Midbrain (tissue), 1 donor: ENCODE measurements around the gene SYNGR4.

Source experiments
- DNase-seq: peaks from one replicate; lab custom pipeline; 2025; lab: John Stamatoyannopoulos, UW

The SYNGR4 gene

DNA sequence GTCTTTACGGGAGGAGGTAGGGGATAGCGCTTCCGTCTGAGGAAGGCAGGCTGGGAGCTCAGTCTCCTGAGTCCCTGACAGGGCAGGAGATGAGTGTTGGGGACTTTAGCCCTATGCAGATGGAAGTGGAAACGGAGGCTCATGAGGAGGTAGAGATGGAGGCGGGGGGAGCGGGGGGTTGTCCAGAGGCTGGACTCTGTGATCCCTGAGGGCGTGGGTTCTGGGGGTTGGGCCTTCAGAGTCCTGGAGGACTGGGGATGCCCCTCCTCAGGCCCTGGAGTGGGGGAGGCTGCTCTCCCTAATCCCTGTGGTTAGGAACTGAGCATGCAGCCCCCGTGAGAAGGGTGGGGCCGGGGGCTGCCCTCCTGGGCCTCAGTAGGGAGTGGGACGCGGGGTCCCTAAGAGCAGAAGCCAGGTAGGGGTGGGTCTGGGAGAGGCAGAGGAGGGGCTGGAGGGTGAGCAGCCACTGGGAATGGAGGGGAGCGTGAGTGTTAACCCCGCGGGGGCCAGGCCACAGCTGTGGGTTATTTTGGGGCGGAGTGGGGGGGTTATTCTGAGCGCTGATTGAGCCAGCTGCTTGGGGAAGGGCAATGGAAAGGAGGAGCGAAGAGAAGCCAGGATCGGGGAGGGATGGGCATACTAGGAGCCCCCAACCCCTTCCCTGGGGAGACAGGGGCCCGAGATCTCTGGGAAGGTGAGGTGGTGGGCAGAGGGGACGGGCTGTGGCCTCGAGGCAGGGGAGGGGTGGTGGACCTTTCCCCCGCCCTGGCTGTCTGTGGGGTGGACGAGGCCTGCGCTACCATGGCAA lies 32.1 kb downstream of the SYNGR4 start:
- no peak for DNase-seq

DNA sequence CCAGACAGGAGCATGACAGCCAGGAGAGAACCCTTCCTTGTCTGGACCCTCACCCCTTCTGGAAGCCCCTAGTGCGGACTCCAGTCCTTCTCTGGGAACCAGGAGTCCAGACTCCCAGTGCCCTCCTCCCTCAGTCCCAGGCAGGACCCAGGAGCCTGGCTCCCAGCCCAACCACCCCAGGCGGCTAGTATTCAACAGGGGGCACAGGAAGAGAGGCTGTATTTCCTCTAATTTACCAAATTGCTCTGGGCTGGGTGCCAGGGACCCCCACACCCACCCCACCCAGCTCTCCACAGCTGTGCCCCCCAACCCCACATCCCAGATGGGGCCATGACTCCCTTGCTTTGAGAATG lies 32.6 kb downstream of the SYNGR4 start:
- no peak for DNase-seq

DNA sequence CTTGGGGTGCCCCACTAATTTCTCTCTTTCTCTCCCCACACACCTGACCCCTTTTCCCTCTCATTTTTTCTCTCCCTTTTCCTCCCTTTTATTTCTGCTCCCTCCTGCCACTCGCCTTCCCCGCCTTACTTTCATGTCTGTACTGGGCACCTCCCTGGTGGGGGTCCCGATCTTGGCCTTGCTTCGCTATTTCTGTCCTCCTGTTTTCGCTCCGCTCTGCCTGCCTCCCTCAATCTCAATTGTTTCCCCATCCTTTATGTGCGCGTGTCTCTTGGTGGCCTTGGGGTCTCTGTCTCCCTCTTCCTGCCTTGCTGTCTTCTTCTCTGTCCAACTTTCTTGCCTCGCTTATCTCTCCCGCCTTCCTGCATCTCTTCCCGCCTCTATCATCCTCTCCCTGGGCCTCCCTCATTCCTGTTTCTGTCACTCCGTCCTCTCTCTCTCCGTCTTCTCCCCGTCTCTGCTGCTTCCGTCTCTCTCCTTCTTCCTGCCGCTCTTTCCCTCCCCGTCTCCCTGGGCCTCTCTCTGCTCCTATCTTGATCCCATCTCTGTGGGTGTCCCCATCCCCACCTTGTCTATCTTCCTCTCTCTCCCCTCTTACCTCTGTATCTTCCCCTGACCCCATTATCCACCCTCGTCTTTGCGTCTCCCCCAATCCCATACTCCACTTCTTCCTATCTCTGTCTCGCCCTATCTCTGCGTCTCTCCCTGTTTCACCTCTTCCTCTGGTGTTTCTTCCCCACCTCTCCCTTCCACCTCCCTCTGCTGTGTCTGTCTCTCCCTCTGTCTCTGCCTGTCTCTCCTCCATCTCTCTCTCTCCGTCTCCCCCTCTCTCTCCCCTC lies 33.3 kb downstream of the SYNGR4 start:
- DNase-seq = no peak

DNA sequence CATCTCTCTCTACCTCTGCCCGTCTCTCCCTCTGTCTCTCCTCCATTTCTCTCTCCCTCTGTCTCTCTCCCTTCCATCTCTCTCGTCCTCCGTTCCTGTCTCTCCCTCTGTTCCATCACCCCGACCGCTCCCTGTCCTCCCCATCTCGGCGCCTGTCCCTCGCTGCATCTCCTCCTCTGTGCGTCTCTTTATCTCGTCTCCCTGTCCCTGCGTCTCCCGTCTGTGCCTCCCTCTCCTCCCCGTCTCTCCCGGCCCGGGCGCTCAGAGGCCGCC lies 33.9 kb downstream of the SYNGR4 start:
- no peak for DNase-seq

DNA sequence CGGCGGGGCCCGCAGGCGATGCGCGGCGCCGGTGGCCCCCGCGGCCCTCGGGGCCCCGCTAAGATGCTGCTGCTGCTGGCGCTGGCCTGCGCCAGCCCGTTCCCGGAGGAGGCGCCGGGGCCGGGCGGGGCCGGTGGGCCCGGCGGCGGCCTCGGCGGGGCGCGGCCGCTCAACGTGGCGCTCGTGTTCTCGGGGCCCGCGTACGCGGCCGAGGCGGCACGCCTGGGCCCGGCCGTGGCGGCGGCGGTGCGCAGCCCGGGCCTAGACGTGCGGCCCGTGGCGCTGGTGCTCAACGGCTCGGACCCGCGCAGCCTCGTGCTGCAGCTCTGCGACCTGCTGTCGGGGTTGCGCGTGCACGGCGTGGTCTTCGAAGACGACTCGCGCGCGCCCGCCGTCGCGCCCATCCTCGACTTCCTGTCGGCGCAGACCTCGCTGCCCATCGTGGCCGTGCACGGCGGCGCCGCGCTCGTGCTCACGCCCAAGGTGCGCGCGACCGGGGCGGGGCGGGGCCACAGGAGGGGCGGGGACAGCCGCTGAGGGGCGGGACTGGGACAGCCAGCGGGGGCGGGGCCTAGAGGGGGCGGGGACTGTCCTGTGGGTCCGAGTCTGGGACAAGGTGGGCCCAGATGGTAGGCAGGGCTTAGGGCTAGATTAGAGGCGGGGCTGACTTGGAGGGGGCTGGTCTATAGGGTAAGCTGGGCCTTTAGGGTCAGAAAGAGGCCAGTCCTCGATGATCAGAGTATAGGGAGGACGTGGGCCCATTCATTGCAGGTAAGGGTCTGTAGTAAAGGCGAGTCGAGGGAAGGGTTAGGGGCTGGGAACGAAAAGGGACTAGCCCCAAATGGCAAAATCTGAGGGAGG lies 34.4 kb downstream of the SYNGR4 start:
- no peak for DNase-seq

DNA sequence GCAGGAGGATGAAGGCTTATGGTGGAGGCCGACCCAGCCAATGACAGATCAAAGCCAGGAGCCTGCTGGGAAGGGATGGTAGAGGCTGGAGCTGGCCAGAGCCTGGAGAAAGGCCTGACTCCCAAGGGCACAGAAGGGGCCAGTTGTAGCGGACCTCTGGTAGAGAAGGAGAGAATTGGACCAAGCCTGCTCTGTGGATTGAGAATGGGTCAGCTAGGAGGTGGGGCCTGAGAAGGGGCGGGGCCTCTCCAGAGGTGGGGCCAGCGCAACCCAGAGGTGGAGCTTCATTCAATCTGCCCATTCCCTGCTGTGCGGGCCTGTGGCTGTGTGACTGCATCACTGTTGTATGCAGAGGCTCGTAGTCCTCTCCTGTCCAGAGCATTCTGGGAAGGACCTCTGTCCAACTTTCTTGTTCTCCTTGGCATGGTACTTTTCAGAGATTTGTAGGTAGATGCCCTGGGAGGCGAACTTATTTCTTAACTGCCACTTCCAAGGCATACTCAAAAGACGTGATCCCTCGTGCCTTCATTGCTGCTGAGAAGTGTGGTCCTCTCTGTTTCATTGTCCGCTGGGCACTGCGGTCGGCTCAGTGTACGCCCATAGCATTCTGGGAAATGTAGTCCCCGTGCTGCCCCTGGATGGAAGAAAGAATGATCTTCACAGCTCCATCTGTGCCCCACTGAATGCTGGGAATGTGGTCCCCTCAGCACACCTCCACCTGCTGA lies 36.0 kb downstream of the SYNGR4 start:
- no peak for DNase-seq

- no peak for DNase-seq
These were observed 37.1 kb downstream of the SYNGR4 start for GRCh38 chr19:48401287-48401686.

DNA sequence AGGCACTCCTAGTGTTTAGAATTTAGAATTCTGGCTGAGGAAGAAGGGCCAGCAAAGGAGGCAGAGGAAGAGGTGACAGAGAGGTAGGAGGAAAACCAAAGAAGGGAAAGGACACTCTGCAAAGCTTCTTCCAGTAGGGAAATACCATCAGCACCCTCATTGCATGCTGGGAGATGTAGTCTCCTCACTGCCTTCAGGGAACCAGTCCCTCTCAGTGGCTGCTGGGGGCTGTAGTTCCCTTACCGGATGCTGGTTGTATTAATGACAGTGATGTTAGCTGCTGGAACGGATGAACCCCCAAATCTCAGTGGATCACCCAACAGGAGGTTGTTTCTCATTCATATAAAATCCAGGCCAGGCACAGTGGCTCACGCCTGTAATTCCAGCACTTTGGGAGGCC lies 39.4 kb downstream of the SYNGR4 start:
- DNase-seq = no peak

- DNase-seq = no peak
These were observed 41.0 kb downstream of the SYNGR4 start for GRCh38 chr19:48405010-48405659.

- DNase-seq = no peak
These were observed 41.7 kb downstream of the SYNGR4 start for GRCh38 chr19:48405850-48406249.

- no peak for DNase-seq
These were observed 49.9 kb downstream of the SYNGR4 start for GRCh38 chr19:48413879-48414587.

GRCh38 chr19:48415395-48415794 lies 51.2 kb downstream of the SYNGR4 start:
- peak; percentile 17 for DNase-seq

- DNase-seq = no peak
These were observed 51.6 kb downstream of the SYNGR4 start for GRCh38 chr19:48415806-48416221.

DNA sequence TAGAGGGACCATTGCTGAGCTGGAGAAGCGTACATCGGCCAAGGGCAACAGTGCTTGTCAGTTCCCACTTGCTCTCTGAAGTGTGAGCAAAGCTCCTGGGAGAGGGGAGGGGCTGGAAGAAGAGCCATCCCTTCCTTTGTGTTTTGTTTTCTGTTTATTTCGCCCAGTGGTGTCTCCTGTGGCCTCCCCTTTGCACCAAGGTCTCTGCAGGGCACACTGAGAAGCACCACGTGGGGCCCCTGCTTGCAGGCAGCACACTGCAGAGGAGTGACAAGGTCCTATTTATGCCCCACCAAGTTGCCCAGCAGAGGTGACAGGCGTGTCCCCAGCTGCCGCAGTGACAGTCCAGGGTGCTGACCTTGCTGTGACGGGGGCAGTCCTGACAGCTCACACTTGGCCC lies 53.3 kb downstream of the SYNGR4 start:
- no peak for DNase-seq

- no peak for DNase-seq
These were observed 54.3 kb downstream of the SYNGR4 start for GRCh38 chr19:48418317-48419064.

DNA sequence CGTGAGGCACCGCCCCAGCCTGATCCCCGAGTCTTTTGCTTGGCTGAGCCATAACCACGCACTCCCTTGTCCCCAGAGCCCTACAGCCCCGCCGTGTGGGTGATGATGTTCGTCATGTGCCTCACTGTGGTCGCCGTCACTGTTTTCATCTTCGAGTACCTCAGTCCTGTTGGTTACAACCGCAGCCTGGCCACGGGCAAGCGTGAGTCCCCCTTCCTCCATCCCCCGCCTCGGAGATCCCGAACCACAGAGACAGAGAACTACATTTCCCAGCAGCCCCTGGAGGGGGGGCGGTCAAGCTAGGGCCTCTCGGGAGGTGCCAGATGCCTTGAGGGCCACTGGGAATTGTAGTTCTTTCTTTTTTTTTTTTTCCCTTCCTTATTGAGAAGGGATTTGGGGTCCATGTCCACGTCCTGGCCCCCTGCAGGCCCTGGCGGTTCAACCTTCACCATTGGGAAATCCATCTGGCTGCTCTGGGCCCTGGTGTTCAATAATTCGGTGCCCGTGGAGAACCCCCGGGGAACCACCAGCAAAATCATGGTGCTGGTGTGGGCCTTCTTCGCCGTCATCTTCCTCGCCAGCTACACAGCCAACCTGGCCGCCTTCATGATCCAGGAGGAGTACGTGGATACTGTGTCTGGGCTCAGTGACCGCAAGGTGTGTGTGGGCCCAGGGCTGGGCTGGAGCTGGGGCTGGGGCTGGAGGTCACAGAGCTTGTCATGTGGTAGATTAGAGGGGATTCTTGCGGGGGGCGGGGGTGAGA lies 55.2 kb downstream of the SYNGR4 start:
- DNase-seq = peak; percentile 26

- no peak for DNase-seq
These were observed 57.4 kb downstream of the SYNGR4 start for GRCh38 chr19:48421548-48421947.

GRCh38 chr19:48424694-48425219 lies 60.6 kb downstream of the SYNGR4 start:
- DNase-seq = no peak
